HG03469 (cell line): ENCODE measurements around the gene ASPRV1.
"Not testable (repeated sequence)": the region's sequence is repeated elsewhere in the genome, so short reads cannot be mapped to it uniquely, and the experiment has no call there.

Experiments
- ATAC-seq: cut with Tn5 transposase; IDR thresholded peaks from one replicate; pipeline ENCODE4 v1.9.1; 2021; ENCODE audit warnings: mild to moderate bottlenecking, moderate library complexity, moderate number of reproducible peaks; ENCODE audit not compliant: unreplicated experiment

The ASPRV1 gene

DNA sequence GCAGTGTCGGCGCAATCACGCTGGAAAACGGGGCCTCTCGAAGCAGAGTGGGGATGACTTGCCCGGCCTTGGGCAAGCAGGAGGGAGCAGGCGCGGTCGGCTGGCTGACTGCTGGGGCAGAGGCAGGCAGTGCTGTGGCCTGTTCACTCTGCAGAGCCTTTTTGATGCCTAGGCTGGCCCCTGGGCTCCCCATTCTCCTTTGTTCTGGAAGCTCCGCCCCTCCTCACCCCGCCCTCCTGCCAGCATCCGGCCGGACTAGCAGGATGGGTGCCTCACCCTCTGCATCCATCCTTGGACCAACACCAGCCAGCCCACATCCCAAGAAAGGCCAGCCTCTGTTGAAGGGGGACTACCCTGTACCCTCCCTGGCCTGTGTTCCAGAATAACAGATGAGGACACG, at the start of gene ASPRV1:
Gene ASPRV1, minus strand, starts transcription at position 136 of the 400 bp plus-strand sequence. CDS start 195 bp downstream, outside the sequence.
- ATAC-seq = no peak

DNA sequence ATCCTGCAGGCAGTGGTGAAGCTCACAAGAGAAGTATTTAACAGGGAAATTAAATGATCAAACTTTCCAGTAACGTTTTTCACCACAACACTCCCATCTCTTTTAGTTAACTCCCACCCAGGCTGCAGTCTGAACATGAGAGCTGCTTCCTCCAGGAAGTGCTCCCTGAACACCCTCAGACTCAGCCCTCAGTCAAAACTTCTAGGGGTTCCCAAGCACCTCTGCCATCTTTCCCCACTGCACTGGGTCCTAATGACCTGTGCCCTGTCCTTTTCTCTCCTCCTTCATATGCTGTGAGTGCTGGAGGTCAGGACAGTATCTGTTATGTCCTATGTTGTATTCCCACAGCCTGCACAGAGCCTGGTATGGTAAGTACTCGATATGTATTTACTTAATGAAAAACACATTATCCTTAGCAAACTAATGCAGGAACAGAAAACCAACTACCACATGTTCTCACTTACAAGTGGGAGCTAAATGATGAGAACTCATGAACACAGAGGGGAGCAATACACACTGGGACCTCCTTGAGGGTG, 49.2 kb upstream of the ASPRV1 start:
- ATAC-seq = no peak

- ATAC-seq = no peak
Observed at GRCh38 chr2:70009762-70010575, 48.5 kb upstream of the ASPRV1 start.

DNA sequence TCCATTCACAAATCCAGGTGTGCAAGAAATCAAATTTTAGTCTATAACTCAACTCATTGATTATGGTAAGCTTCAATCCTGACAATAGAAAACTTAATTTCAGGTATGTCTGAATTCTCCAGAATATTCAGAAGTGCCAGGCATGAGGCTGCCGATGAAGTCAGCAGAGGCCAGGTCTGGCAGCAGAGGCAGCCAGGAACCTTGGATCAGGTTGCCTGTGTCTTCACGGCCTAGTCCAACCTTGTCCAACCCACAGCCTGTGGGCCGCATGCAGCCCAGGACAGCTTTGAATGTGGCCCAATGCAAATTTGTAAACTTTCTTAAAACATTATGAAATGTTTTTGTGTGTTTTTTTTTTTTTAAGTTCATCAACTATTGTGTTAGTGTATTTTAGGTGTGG, 46.9 kb upstream of the ASPRV1 start:
- no peak for ATAC-seq

DNA sequence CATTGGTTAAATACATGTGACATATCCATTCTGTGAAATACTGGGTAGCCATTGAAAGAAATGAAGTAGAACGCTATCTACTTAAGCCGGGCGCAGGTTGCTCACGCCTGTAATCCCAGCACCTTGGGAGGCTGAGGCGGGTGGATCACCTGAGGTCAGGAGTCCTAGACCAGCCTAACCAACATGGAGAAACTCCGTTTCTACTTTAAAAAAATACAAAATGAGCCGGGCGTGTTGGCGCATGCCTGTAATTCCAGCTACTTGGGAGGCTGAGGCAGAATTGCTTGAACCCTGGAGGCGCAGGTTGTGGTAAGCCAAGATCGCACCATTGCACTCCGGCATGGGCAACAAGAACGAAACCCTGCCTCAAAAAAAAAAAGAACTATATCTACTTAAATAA, 45.7 kb upstream of the ASPRV1 start:
- no peak for ATAC-seq

- no peak for ATAC-seq
Observed at GRCh38 chr2:70006447-70006784, 45.0 kb upstream of the ASPRV1 start.

- no peak for ATAC-seq
Observed at GRCh38 chr2:70005752-70006446, 44.5 kb upstream of the ASPRV1 start.

DNA sequence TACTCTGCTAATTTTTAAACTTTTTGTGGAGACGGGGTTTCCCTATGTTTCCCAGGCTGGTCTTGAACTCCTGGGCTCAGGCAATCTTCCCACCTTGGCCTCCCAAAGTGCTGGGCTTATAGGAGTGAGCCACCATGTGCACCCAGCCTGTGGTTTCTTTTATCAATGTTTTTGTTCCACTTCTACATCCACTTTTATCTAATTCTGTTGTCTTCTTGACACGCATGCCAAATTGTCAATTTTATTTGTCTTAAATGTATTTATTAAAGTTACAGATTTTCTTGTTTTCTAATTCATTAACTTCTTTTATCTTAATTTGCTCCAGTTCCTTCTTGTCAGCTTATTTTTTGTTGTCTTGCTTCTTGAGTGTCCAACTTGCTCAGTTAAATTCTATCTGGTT, 43.8 kb upstream of the ASPRV1 start:
- ATAC-seq = no peak

GRCh38 chr2:70003093-70003830, 41.8 kb upstream of the ASPRV1 start:
- no peak for ATAC-seq

DNA sequence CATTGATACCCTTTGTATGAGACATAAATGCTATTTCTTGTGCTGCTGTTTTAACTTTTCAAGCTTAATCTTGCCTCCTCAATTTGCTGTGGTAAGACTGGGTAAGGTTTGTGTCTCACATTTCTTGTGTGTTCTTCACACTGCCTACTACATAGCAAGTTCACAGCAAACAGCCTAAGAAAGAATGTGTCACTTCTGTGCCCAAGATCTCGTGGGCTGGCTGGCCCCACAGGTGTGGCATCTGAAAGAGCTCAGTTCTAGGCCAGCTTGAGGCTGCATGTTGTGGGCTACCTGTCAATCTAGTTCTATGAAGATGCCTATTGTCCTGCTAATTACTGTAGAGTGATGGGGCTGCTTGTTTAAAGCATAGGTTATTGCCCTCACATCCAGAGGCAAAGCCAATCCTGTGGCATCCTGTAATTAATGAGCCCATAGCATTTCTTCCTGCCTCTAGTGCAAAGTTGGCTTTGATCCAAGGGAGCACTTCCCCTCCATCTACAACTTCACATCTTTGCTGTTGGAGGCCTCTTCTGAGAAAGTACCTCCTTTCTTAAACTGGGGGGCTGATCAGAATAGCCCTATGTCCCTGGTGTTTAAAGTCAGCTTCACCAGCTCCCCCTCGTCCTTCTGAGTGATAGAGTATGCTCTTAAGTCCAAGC, 40.9 kb upstream of the ASPRV1 start:
- no peak for ATAC-seq

DNA sequence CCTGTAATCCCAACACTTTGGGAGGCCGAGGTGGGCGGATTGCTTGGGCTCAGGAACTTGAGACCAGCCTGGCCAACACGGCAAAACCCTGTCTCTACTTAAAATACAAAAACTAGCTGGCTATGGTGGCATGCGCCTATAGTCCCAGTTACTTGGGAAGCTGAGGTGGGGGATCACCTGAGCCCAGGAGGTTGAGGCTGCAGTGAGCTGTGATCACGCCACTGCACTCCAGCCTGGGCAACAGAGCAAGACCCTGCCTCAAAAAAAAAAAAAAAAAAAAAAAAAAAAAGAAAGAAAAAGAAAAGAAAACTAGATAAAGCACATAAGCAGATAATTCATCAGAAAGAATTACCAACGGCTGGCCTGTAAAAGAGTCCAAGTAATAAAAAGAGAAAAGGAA, 39.1 kb upstream of the ASPRV1 start:
- ATAC-seq = not testable (repeated sequence)

DNA sequence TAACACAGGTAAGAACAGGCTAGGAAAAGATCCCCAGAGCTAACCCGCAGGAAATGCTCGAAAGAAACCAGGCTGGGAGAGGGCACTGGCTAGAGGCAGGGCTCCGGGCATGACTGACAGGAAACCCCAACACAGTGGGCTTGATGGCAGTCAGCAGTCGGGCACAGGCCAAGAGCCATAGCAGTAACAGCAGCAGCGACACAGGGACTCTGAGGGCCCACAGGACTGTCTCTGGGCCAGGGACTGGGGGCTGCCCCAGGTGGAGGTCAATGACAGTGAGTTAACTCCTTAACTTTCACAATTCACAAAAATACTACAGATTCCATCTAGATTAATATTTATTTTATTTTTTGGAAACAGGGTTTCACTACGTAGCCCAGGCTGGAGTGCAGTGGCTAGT, 37.3 kb upstream of the ASPRV1 start:
- no peak for ATAC-seq

GRCh38 chr2:69997015-69997830, 35.8 kb upstream of the ASPRV1 start:
- no peak for ATAC-seq

GRCh38 chr2:69995511-69995910, 34.1 kb upstream of the ASPRV1 start:
- ATAC-seq = no peak

DNA sequence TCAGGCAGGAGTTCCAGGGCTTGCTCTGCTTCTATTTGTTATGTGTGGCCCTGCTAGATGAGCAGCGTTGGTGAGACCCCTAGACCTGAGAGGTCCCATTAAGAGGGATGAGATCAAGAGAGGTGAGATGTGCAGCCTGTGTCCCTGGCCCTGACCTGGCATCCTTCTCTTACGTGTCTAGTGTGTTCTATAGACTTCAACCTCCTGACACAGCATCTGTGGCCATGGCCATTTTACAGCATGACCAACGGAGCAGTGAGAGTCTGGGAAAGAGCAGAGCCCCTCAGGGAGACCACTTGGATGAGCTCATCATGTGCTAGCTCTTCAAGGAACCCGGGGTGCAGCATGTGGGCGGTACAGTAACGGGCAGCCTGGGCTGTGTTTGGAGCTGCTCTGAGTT, 32.7 kb upstream of the ASPRV1 start:
- no peak for ATAC-seq

DNA sequence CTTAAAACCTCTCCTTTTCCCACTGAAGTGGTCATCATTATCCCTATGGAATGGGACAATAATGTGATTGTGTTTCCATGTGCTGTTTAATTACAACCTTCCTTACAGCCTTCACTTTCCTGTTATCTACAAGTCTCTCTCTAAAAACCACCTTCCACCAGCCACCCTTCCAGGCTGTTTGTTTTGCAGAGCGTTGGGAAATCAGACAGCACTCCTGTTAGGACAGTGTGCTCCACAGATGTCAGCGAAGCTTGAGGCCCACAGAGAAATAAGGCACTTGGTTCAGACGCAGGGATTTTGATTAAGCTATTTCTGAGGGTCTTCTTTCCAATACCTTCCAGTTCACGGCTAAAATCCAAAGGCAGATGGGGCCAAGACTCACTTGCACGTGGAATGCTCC, 32.3 kb upstream of the ASPRV1 start:
- no peak for ATAC-seq

DNA sequence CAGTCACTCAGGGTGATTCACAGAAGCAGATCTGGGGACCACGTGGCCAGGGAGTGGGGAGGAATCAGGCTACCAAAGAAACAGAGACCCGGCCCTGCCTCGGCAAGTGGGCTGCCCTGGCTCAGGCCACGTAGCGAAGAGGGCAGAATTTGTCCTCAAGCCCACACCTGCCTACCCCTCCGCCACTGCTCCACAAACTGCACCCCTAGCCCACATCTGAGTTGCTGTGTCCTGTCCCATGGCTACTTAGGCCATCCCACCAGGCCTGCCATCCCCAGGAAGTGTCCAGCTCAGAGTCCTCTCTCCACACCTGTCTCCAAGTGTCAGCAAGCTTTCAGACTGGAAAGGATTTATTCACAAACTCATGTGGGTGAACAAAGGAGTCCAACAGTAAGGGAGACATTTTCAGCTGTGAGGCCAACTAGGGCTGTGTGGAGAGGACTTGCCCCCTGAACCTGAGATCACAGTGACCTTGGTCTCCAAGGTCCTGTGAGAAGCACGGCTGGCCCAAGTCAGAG, 31.7 kb upstream of the ASPRV1 start:
- no peak for ATAC-seq

DNA sequence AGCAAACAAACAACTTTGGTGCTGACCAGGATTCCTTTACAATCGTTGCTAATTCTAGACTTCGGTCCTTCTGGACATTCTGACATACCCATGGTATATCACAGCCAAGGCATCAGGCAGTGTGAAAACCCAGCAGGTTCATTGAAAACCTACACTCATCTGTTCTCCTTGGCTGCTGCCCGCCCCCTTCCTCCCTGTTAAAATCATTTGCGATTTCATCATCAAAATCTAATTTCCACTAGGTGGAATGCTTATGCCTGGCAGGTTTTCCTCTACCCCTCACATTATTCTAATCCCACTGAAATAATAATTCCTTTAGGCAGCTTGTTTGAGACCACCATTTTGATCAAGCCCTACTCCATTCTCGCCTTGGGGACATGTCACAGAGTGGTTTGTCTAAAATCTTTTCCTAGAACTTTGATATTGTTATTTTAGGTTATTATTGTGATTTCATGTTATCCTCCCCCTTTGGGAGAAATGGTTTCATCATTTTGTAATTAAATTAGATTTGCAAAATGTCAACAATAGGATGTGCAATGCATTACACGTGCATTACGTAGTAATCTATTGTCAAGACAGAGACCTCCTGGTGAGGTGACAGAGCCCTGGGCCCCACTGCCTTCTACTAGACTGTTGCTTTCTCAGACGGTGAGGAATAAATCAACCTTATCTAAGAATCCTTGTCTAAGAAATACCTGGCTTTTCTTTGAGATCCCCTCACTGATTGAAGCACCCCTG, 31.0 kb upstream of the ASPRV1 start:
- ATAC-seq = no peak

GRCh38 chr2:69989441-69990105, 28.1 kb upstream of the ASPRV1 start:
- no peak for ATAC-seq
